Measurements from ENCODE around the gene RHEB. TPM values are rescaled to one million over a fixed set of nuclear protein-coding genes. Genes with fewer than 3 reads are reported as not detected.

Gene RHEB
- total and polyA plus RNA-seq, 2 of the 4 experiments (the other 2 are of a cell fraction), result 19.7 to 67.2 TPM

DNA sequence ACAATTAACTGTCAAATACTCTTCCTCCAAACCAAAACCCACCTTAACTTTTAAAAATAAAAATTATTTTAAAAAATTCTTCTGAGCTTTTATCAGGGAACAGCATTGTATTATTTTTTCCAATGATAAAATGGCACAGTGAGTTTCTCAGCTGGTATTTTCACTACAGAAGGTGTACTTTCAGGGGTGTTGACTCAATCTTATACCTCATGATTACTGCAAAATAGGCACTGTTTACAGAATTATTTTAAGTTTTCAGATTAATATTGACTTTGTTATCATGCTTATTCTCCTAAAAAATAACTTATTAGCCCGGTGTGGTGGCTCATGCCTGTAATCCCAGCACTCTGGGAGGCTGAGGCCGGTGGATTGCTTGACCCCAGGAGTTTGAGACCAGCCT is 24.3 kb downstream of the RHEB start:
- POLR2A ChIA-PET (ENCODE audit: unreplicated experiment), result no interaction called here
- H2BK20ac ChIP-seq (ENCODE audit: low read depth, low read length), result no peak overlapping the region
- no peak overlapping the region for H3K4me3 ChIP-seq (ENCODE audit: insufficient read depth, low read depth, low read length)

More for the DNA sequence above, 24.3 kb downstream of the RHEB start:
- peaks cover 72% of the 10 kb centered on the region for H4K20me1 ChIP-seq (ENCODE audit: insufficient read depth, low read length)
- BruUV-seq (replicated peaks), result no TSS peak
- no peak for DNase-seq
- no peak overlapping the region for H2AFZ ChIP-seq (replicated peaks; ENCODE audit: low read length, poor library complexity)
- H3K27me3 ChIP-seq (ENCODE audit: control insufficient read depth, insufficient read depth, low read length), result no peaks in the 10 kb centered on the region
- H3K9ac ChIP-seq (ENCODE audit: low read depth, low read length), result no peak overlapping the region
- no peak overlapping the region for H3K4me2 ChIP-seq (ENCODE audit: low read depth, low read length)
- H2AK5ac ChIP-seq (ENCODE audit: low read depth, low read length), result no peak overlapping the region
- no peak for ATAC-seq (ENCODE audit: low read depth)
- H2AK9ac ChIP-seq (replicated peaks; ENCODE audit: low read depth, low read length, poor library complexity), result no peak overlapping the region
- H3K56ac ChIP-seq (ENCODE audit: extremely low read depth, insufficient read depth, low read length), result no peak overlapping the region
- in situ Hi-C loops (cut with MboI; ENCODE audit: low sequenced_read_pairs) (no loop called here), dilution Hi-C loops (cut with HindIII; ENCODE audit: low sequenced_read_pairs, unreplicated experiment) (no loop called here), intact Hi-C loops (cut with micrococcal nuclease) (no loop called here)
- H4K5ac ChIP-seq (ENCODE audit: low read depth, low read length), result no peak overlapping the region
- H3K4me1 ChIP-seq (ENCODE audit: control insufficient read depth, insufficient read depth, low read length), result peaks cover 12% of the 10 kb centered on the region
- CTCF ChIA-PET, result no interaction called here
- H3K23ac ChIP-seq (ENCODE audit: low read depth, low read length), result 0 out of 2 replicates have a peak overlapping the region, but pooled peaks have one; percentile 36
- peaks cover 2% of the 10 kb centered on the region; the same call in 1 of the 2 replicates for H3K36me3 ChIP-seq (ENCODE audit: control insufficient read depth, insufficient read depth, low read length)
- no CpG with 5 or more reads among the region's 2 CpGs for WGBS, 2 experiments (ENCODE audit: extremely low coverage in 2 of 2, insufficient read length in 1 of 2)
- H4K91ac ChIP-seq (ENCODE audit: insufficient read depth, low read depth, low read length), result no peak overlapping the region
- H2BK5ac ChIP-seq (ENCODE audit: low read depth, low read length, poor library complexity, severe bottlenecking), result no peak overlapping the region
- H3K14ac ChIP-seq (replicated peaks; ENCODE audit: low read depth, low read length), result no peak overlapping the region
- H4K8ac ChIP-seq (ENCODE audit: low read depth in 2 of 2, low read length in 2 of 2), result no peak overlapping the region
- H2BK120ac ChIP-seq (ENCODE audit: low read depth, low read length), result no peak overlapping the region
- TF ChIP-seq FOS (IDR thresholded peaks at IDR 0.05; ENCODE audit: low read depth, low read length) (no peak), SMC3 (IDR thresholded peaks at IDR 0.05; ENCODE audit: low read depth, low read length) (no peak), RFX5 (IDR thresholded peaks at IDR 0.05; ENCODE audit: low read depth, low read length) (no peak), BHLHE40 (IDR thresholded peaks at IDR 0.05; ENCODE audit: low read depth, low read length) (no peak), CHD1 (IDR thresholded peaks at IDR 0.05; ENCODE audit: low read depth, low read length) (no peak)
- H3K18ac ChIP-seq (ENCODE audit: low read depth, low read length), result no peak overlapping the region
- H3K9me1 ChIP-seq (ENCODE audit: insufficient read depth, low read length), result peaks cover 18% of the 10 kb centered on the region
- peaks cover 2 to 71% of the 10 kb centered on the region in 2 experiments; a peak in 3 of 4 replicates for H3K79me1 ChIP-seq (ENCODE audit: low read depth in 1 of 2, low read length in 2 of 2)
- H3K4ac ChIP-seq (ENCODE audit: low read depth, low read length), result no peak overlapping the region
- H2BK15ac ChIP-seq (ENCODE audit: low read depth, low read length), result no peak overlapping the region
- H3K27ac ChIP-seq (ENCODE audit: insufficient read depth, low read length), result no peak overlapping the region
- H3K9me3 ChIP-seq (ENCODE audit: control insufficient read depth, insufficient read depth, low read length), result no peaks in the 10 kb centered on the region
